ENCODE results near the gene MDFI.

MDFI gene

GRCh38 chr6:41635365-41635764 is 2.9 kb upstream of the MDFI start:
- no peak for DNase-seq

GRCh38 chr6:41636833-41637193 is 1.5 kb upstream of the MDFI start:
- no peak for DNase-seq

GRCh38 chr6:41637194-41638001 is 870 bp upstream of the MDFI start:
- DNase-seq: no peak

GRCh38 chr6:41638935-41639808 is 904 bp downstream of the MDFI start:
- no peak for DNase-seq

GRCh38 chr6:41639809-41640371 is 1.6 kb downstream of the MDFI start:
- no peak for DNase-seq

GRCh38 chr6:41640426-41640825 is 2.2 kb downstream of the MDFI start:
- no peak for DNase-seq

GRCh38 chr6:41641352-41641925 is 3.2 kb downstream of the MDFI start:
- DNase-seq: no peak

- DNase-seq: no peak
These were observed 4.1 kb downstream of the MDFI start for GRCh38 chr6:41642090-41642959.

GRCh38 chr6:41642960-41643898 is 5.0 kb downstream of the MDFI start:
- DNase-seq: no peak

GRCh38 chr6:41643899-41644269 is 5.6 kb downstream of the MDFI start:
- DNase-seq: no peak

- DNase-seq: no peak
These were observed 6.1 kb downstream of the MDFI start for GRCh38 chr6:41644297-41644879.

GRCh38 chr6:41645007-41645618 is 6.8 kb downstream of the MDFI start:
- DNase-seq: no peak

- DNase-seq: no peak
These were observed 7.9 kb downstream of the MDFI start for GRCh38 chr6:41646026-41646795.

- DNase-seq: no peak
These were observed 8.8 kb downstream of the MDFI start for GRCh38 chr6:41647061-41647511.

- no peak for DNase-seq
These were observed 9.9 kb downstream of the MDFI start for GRCh38 chr6:41648070-41648585.

- no peak for DNase-seq
These were observed 10.7 kb downstream of the MDFI start for GRCh38 chr6:41648921-41649320.

GRCh38 chr6:41649596-41649995 is 11.3 kb downstream of the MDFI start:
- DNase-seq: no peak

- no peak for DNase-seq
These were observed 11.9 kb downstream of the MDFI start for GRCh38 chr6:41650120-41650519.

GRCh38 chr6:41651246-41651961 is 13.1 kb downstream of the MDFI start:
- no peak for DNase-seq

Data from activated CD4-positive, CD25-positive, alpha-beta regulatory T cell (primary cell).